HG03097 (cell line): ENCODE data around the gene CSTPP1.
"Not testable (repeated sequence)": the region's sequence is repeated elsewhere in the genome, so short reads cannot be mapped to it uniquely, and the experiment has no call there.

Source experiments
- ATAC-seq: cut with Tn5 transposase; IDR thresholded peaks from one replicate; pipeline ENCODE4 v1.9.1; 2021; ENCODE audit not compliant: unreplicated experiment, low FRiP score

Gene CSTPP1

DNA sequence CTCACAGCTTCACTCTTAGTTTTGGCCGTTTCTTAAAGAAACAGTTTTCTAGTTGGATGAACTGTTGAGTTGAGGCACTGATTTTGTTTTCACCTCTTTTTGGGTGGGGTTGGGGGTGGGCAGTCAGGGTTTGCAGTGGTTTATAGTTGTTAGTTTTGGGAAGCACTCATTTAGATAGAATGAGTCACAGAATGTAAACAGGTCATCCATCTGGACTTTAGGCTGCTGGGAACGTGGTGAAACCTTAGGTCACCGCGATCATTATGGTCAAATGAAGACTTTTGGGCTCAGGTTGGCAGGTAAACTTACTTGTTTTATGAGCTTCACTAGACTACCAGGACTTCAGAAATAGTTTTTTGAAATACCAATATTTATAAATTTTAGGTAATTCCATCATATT is 48.4 kb downstream of the CSTPP1 start:
- no peak for ATAC-seq

DNA sequence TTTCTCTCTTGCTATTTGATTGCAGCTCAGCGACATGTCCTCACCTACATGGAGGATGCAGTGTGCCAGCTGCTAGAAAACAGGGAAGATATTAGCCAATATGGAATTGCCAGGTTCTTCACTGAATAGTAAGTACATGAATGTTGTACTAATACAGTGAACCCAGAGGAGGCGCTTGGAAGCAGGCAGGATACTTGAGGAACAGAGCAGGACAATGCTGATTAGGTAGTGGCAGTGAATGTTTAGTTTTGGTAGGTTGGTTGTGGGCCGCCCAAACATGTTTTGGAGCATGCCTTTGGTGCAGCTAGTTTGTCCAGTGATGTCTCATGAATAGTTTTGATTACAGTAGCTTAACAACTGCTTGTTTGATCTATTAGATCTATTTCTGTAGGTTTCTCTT is 50.6 kb downstream of the CSTPP1 start:
- no peak for ATAC-seq

DNA sequence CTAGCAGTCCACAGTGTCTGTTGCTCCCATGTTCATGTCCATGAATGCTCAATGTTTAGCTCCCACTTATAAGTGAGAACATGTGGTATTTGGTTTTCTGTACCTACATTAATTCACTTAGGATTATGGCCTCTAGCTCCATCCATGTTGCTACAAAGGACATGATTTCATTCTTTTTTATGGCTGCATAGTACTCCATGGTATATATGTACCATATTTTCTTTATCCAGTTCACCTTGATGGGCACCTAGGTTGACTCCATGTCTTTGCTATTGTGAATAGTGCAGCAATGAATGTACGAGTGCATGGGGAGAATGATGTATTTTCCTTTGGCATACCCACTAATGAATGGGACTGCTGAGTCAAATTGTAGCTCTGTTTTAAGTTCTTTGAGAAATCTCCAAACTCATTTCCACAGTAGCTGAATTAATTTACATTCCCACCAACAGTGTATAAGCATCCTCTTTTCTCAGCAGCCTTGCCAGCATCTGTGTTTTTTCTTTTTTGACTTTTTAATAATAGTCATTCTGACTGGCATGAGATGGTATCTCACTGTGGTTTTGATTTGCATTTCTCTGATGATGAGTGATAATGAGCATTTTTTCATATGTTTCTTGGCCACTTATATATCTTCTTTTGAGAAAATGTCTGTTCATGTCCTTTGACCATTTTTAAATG is 53.4 kb downstream of the CSTPP1 start:
- ATAC-seq: not testable (repeated sequence)

DNA sequence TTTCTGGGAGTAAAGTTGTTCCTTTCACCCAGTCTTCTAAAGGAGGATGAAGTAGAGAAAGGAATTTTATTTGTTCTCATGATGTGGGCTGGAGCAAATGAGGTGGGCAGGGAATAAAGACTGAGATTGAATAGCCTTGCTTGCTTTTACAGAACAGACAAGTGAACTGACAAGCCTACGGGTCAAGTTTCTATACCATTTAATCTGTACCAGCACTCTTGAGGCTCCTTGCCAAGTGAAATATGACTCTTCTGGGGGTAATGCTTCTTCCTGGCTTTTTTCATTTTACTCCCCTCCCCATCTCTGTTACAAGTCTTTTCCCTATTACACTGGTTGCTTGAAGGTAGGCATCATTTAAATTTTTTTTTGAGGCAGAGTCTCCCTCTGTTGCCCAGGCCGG is 54.8 kb downstream of the CSTPP1 start:
- no peak for ATAC-seq

DNA sequence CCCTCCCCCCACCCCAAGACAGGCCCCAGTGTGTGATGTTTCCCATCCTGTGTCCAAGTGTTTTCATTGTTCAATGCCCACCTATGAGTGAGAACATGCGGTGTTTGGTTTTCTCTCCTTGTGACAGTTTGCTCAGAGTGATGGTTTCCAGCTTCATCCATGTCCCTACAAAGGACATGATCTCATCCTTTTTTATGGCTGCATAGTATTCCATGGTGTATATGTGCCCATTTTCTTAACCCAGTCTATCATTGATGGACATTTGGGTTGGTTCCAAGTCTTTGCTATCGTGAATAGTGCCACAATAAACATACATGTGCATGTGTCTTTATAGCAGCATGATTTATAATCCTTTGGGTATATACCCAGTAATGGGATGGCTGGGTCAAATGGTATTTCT is 55.8 kb downstream of the CSTPP1 start:
- ATAC-seq: not testable (repeated sequence)

DNA sequence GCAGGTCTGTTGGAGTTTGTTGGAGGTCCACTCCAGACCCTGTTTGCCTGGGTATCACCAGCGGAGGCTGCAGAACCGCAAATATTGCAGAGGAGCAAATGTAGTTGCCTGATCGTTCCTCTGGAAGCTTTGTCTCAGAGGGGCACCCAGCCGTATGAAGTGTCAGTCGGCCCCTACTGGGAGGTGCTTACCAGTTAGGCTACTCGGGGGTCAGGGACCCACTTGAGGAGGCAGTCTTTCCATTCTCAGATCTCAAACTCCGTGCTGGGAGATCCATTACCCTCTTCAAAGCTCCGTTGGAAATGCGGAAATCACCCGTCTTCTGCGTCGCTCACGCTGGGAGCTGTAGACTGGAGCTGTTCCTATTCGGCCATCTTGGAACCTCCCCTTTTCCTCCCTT is 61.2 kb downstream of the CSTPP1 start:
- ATAC-seq: not testable (repeated sequence)

DNA sequence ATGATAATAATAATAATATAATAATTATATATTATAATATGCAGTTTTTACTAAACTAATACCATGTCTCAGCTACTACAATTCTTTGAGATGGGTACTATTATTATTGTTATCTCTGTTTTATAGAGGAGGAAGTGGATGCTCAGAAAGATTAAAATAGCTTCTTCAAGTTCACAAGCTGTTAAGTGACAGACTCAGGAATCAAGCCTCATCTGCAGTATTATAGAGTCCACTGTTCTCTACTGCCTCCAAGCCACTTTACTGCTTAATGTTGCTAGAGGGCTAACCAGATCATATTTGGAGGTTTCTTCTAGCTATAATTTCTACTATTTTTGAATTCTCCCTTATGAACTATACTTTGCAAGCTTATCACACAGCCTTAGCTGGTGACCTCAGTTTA is 62.7 kb downstream of the CSTPP1 start:
- ATAC-seq: no peak

DNA sequence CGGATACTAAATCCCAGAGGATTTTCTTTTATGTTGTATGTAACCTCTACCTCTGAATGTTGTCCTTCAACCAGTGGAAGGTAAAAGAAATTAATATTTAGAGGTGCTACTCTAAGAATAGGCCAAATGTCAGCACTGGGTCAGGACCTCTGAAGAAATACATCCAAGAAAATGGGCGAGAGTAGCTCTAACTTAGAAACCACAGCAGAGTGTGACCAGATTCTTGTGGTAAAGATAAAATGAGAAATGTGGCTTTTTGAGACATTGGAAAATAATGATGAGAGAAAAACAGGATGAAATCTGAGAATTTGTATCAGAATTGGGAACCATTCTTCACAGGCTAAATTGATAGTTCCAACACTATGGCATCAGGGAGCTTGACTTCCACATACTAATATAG is 63.5 kb downstream of the CSTPP1 start:
- no peak for ATAC-seq

DNA sequence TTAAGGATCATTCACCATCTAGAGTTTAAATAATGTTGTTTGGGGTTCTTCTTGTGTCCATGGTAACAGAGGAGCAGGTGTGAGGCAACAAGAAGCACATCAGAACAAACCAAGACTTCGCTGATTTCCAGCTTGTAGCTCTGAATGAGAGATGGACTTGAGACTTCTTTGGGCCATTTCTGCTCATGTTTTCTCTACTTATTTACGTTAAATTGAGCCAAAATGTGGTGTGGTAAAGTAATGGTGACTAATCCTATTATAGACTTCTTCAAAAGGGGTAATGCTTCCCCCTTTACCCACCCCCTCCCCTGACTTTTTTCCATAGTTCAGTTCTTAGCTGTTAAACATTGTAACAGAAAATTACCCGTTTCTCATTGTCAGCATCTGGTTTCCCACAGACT is 65.2 kb downstream of the CSTPP1 start:
- ATAC-seq: no peak

DNA sequence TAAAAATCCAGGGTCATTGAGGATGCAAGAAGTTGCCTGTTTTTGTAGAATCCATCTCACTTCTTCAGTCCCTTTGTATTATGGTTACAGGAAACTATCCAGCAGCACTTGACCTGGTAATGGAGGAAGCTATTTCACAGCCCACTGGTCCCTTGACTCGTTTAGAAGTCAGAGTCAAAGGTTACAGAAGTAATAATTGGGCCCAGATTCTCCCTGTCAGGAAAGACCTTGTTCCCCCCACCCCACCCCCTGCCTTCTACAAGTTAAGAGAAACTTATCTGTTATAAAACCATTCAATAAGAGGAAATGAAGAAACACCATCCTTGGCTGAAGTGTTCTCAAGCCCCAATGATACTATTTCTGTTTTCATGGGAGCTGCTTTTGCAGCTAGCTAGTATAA is 65.8 kb downstream of the CSTPP1 start:
- ATAC-seq: no peak

DNA sequence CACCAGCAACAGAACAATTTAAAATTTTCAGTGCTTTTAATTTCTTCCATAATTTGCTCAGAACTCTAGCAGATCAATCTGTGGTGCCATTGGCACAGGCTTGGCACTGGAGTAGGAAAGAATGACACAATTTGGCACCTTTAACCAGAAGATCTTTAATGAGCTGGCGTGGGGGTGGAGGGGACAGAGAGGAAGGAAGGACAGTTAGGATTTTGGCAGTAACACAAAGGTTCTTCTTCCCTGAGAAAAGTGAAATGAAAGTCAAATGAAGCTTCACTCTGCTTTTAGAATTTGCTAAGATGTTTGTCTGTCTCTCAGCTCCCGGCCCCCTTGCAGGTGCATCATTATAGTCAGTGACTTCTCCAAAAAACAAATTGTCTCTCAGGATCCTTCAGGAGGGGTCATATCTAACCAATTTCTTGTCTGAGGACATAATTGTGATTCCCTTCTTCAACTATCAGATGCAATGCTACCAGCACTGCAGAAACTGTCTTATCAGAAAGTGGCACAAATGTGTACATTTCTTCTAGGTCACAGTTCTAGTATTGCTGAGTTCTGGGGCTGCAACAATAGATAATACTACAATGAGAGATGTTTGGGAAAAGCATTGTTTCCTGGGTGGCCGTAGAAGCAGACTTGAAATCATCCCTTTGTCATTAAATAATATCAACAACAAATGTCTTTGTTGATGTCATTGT is 66.8 kb downstream of the CSTPP1 start:
- no peak for ATAC-seq

DNA sequence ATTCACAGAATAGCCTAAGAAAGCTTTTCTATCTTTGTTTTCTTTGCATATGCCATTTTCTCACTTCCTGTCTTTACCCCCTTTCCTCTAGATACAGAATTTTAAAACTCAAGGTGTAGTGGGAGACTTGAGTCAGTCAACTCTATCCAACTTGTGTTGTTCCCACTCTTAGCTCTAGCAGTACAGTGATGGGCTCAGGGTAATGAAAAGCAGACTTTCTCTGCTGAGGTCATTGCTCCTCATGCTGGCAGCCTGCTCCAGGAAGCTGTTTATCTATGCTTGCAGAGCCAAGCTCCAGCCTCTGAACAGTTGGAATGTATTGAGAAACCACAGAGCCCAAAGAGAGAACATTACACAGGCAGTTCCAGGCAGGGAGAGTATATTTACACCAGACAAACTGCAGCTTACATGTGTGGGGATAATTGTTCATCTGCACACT is 68.1 kb downstream of the CSTPP1 start:
- no peak for ATAC-seq

DNA sequence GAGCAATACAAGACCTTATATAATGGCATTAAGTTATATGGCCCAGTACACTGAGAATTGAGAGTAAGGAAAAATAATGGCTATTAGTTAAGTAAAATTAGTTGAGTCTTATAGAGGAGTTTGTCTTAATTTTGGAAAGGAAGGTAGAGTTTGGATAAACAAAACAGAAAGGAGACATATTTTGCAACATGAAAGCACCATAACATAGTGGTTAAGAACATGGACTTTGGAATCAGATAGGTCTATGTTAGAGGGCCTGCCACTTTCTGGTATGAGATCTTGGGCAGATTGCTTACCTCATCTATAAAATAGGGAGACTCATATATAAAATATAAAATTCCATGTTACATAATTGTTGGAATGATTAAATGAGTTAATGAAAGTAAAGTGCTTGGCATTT is 68.9 kb downstream of the CSTPP1 start:
- ATAC-seq: no peak

DNA sequence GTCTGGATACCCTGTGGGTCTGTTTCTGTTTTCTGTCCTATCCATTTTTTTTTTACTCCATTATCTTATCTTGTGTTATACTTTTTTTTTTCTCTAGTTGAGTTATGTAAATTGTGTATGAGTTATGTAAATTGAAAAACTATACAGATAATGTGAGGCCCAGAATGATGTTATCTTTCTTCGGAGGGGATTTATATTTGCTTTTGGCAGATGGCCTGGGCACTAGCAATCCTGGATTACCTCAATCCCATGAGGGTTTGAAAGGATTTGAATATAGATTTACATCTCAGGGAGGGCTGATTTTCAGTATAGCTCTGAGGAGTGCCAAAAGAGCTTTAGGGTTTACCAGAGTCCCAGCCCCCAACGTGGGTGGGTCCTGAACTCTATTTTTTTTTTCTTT is 71.0 kb downstream of the CSTPP1 start:
- no peak for ATAC-seq

DNA sequence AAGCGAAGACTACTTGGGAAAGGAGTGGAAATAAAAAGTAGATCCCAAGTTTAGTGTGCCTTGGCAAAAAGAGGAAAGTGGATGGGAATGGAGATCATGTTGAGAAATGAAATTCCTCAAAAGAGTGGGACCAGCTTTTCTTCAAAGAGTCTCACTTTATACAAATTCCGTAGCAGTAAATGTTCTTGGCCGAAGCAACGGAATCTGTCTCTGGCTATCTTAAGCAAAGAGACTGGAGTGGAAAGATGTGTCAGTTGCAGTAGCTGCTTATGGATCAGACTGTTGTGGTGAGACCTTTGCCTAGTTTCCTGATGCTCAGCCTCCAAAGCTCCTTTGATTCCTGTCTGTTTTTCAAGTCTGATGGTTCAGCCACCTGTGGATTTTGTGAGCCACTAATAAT is 73.6 kb downstream of the CSTPP1 start:
- no peak for ATAC-seq

DNA sequence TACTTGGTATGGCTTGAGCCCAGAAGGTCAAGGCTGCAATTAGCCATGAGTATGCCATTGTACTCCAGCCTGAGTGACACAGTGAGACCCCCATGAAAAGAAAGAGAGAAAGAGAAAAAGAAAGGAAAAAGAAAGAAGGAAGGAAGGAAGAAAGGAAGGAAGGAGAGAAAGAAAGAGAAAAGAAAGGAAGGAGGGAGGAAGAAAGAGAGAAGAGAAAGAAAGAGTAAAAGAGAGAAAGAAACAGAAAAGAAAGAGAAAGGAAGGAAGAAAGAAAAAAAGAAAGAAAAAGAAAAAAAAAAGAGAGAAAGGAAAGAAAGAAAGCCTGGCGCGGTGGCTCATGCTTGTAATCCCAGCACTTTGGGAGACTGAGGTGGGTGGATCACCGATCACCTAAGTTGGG is 77.5 kb downstream of the CSTPP1 start:
- ATAC-seq: no peak

DNA sequence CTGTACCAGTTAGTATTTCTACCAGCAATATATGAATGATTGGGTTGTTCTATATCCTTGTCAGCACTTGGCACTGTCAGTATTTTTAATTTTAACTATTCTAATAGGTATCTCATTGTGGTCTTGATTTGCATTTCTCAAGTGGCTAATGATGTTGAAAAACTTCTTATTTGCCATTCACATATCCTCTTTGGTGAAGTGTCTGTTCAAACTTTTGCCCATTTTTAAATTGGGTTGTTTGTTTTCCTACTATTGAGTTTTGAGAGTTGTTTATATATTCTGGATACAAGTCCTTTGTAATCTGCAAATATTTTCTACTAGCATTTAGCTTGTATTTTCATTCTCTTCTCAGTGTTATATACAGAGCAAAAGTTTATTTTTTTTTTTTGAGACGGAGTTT is 82.1 kb downstream of the CSTPP1 start:
- ATAC-seq: no peak

DNA sequence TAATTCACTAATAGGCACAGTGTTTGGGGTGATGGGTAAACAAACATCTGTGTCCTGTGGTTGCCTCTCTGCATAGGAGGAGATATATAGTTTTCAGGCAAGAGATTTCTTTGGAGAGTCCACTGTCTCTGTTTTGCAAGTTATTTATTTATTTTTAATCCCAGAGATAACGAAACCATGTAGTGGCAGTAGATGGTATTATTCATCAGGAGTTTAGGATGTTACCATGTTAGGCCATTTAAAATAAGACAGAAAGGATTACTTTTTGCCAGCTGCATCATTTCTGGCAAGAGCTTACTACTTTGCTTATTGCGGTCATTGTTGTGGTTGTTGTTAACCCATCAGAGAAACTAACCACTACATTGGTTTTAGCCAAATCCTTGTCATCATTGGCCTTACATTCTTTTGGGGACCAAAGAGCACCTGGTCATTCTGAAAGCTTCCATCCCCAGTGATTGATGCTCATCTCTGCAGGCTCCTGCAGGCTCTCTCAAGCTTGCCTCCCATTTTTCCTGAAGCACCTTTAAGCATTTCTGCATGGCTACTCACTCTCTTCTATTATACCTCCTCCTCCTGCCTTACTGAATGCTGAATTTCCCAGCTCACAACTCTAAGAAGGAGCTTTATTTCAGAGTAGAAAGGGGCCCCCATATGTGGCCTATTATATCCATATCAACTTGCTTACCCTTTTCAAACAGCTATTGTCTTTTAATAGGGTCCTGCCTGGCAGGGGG is 84.4 kb downstream of the CSTPP1 start:
- ATAC-seq: no peak

DNA sequence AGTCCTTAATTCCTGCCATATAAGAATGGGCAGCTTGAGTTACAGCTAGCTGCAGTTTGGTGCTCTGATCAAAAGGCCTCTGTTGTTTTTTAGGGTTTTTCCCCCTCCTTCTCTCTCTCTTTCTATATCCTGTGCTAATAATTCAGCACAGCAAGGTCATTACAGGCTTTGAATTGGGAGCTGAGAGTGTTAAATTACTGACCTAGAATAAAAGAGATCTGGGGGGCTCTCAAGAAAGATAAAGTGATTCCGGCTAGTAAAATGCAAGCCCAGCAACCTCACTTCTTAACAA is 84.9 kb downstream of the CSTPP1 start:
- ATAC-seq: no peak

DNA sequence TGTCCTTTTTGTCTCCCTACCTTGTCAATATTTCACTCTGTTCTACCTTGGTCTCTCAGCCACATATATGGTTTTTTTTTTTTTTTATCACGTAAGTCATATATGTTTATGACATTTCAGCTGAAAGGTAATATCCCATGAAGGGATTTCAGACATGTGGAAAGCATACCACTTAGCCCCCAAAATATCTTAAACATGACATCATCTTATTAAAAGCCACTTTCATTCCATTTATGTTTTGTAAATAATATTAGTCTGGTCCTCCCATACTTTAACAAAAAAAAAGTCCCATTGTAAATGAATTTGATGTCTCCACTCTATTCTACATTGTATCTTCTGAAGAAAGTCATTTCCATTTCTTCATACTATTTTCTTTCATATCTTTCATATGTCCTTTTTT is 85.4 kb downstream of the CSTPP1 start:
- ATAC-seq: no peak

DNA sequence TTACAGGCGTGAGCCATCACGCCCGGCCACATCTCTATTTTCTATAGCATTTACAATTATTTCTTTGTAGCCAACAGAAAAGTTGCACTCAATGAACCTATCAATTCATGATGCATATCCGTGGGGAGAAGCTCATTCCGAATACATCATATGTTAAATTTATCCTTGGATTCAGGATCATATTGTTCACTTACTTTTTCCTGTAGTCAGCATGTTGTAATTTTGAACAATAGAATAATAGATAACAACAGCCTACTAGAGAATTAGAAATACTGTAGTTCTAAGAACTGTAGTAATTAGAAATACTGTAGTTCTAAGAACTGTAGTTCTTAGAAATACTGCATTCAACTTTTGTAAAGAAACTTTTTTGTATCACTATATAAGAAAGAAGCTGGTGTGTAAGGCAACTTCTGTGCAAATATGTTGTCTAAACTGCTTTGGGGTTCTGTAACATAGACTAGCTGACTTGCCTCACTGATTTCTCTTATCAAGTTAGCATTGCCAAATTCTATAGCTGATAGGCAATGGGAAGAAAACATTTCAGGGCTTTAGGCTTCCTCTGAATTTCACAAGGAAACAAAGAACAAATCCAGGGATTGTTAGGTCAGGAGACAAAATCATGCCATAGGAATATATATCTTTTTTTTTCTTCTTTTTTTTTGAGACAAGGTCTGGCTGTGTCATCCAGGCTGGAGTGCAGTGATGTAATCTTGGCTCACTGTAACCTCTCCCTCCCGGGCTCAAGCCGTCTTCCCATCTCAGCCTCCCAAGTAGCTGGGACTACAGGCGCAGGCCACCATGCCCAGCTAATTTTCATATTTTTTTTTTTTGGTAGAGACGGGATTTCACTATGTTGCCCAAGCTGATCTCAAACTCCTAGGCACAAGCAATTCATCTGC is 91.9 kb downstream of the CSTPP1 start:
- ATAC-seq: no peak
